T-helper 2 cell treated with Interferon-gamma antibody and Interleukin-4, amounts not matched to agents 5 μg/mL and 100 μg/mL, for 36 hours (primary cell): ENCODE measurements around the gene EDN2.

ENCODE experiments used
- DNase-seq: peaks from one replicate; pipeline ENCODE4 v3.0.0; 2021; ENCODE audit warnings: low spot score
- H3K27ac Mint-ChIP-seq: one replicate; pipeline ENCODE4 v1.8.0; 2021; ENCODE audit warnings: mild to moderate bottlenecking, mixed read lengths
- H3K27me3 Mint-ChIP-seq: one replicate; pipeline ENCODE4 v1.8.0; 2021; ENCODE audit warnings: low read depth, mixed read lengths
- H3K36me3 Mint-ChIP-seq: one replicate; pipeline ENCODE4 v1.8.0; 2021; ENCODE audit warnings: low read depth, mixed read lengths
- H3K4me1 Mint-ChIP-seq: one replicate; pipeline ENCODE4 v1.8.0; 2021; ENCODE audit warnings: low read depth, mixed read lengths
- H3K4me3 Mint-ChIP-seq: one replicate; pipeline ENCODE4 v1.8.0; 2022; ENCODE audit warnings: mild to moderate bottlenecking, moderate library complexity, mixed read lengths
- H3K9me3 Mint-ChIP-seq: one replicate; pipeline ENCODE4 v1.8.0; 2021; ENCODE audit warnings: mixed read lengths

The EDN2 gene

GRCh38 chr1:41431490-41432350, 52.8 kb downstream of the EDN2 start:
- no peak for DNase-seq
- H3K27me3 Mint-ChIP-seq = peaks cover 3% of the 10 kb centered on the region
- H3K4me1 Mint-ChIP-seq = no peaks in the 10 kb centered on the region
- H3K4me3 Mint-ChIP-seq = no peak overlapping the region
- H3K9me3 Mint-ChIP-seq = no peaks in the 10 kb centered on the region
- no peaks in the 10 kb centered on the region for H3K36me3 Mint-ChIP-seq
- no peak overlapping the region for H3K27ac Mint-ChIP-seq

- H3K36me3 Mint-ChIP-seq = no peaks in the 10 kb centered on the region
- H3K4me3 Mint-ChIP-seq = no peak overlapping the region
- no peaks in the 10 kb centered on the region for H3K27me3 Mint-ChIP-seq
- H3K9me3 Mint-ChIP-seq = no peaks in the 10 kb centered on the region
- H3K4me1 Mint-ChIP-seq = no peaks in the 10 kb centered on the region
- H3K27ac Mint-ChIP-seq = no peak overlapping the region
- no peak for DNase-seq
Observed at GRCh38 chr1:41430582-41430981, 53.9 kb downstream of the EDN2 start.

GRCh38 chr1:41430069-41430468, 54.4 kb downstream of the EDN2 start:
- Mint-ChIP-seq H3K27me3 (no peaks in the 10 kb centered on the region), H3K4me1 (no peaks in the 10 kb centered on the region), H3K4me3 (no peak overlapping the region), H3K27ac (no peak overlapping the region), H3K36me3 (no peaks in the 10 kb centered on the region), H3K9me3 (no peaks in the 10 kb centered on the region)
- no peak for DNase-seq

GRCh38 chr1:41429641-41430035, 54.8 kb downstream of the EDN2 start:
- no peak for DNase-seq
- H3K36me3 Mint-ChIP-seq = no peaks in the 10 kb centered on the region
- H3K4me3 Mint-ChIP-seq = no peak overlapping the region
- no peaks in the 10 kb centered on the region for H3K27me3 Mint-ChIP-seq
- H3K9me3 Mint-ChIP-seq = no peaks in the 10 kb centered on the region
- no peak overlapping the region for H3K27ac Mint-ChIP-seq
- no peaks in the 10 kb centered on the region for H3K4me1 Mint-ChIP-seq
